DOHH2 (cell line): Measurements from ENCODE around the gene PLA2G3.
"Not testable (repeated sequence)": the region's sequence is repeated elsewhere in the genome, so short reads cannot be mapped to it uniquely, and the experiment has no call there.

Experiments
- H3F3A ChIP-seq: fragments of 200-600 bp; sonication (generic), shearing (Covaris generic); 2 replicates; pipeline ENCODE4 v1.6.0; 2016; ENCODE audit warnings: antibody characterized with exemption, mild to moderate bottlenecking; ENCODE audit not compliant: control insufficient read depth, insufficient read depth
- H3K27ac ChIP-seq: fragments of 200-600 bp; sonication (generic); 2 replicates; pipeline ENCODE4 v1.5.1; 2014; ENCODE audit warnings: low read depth, mild to moderate bottlenecking, low read length, moderate library complexity
- H3K27me3 ChIP-seq: fragments of 200-600 bp; sonication (generic); 2 replicates; pipeline ENCODE4 v1.6.1; 2014; ENCODE audit warnings: mild to moderate bottlenecking, low read length, mixed read lengths; ENCODE audit not compliant: control insufficient read depth
- H3K36me3 ChIP-seq: fragments of 200-600 bp; sonication (generic); 2 replicates; pipeline ENCODE4 v1.6.1; 2014; ENCODE audit warnings: mild to moderate bottlenecking, low read length, moderate library complexity, mixed read lengths; ENCODE audit not compliant: control insufficient read depth
- H3K4me1 ChIP-seq: fragments of 200-600 bp; sonication (generic); 2 replicates; pipeline ENCODE4 v1.6.1; 2014; ENCODE audit warnings: mild to moderate bottlenecking, low read length, mixed read lengths; ENCODE audit not compliant: control insufficient read depth
- H3K4me2 ChIP-seq: fragments of 200-600 bp; sonication (generic); 2 replicates; pipeline ENCODE4 v1.6.0; 2014; ENCODE audit warnings: mild to moderate bottlenecking, low read length, moderate library complexity
- H3K4me3 ChIP-seq: fragments of 200-600 bp; sonication (generic); 2 replicates; pipeline ENCODE4 v1.5.1; 2014; ENCODE audit warnings: mild to moderate bottlenecking, low read length, mixed read lengths
- H3K79me2 ChIP-seq: fragments of 200-600 bp; sonication (generic); 2 replicates; pipeline ENCODE4 v1.6.1; 2014; ENCODE audit warnings: mild to moderate bottlenecking, low read length, mixed read lengths; ENCODE audit not compliant: control insufficient read depth
- H3K9me2 ChIP-seq: fragments of 200-600 bp; sonication (generic); replicated peaks from 2 replicates; pipeline ENCODE4 v1.6.1; 2014; ENCODE audit warnings: mild to moderate bottlenecking, low read length, mixed read lengths; ENCODE audit not compliant: control insufficient read depth
- H3K9me3 ChIP-seq: fragments of 200-600 bp; sonication (generic); 2 replicates; pipeline ENCODE4 v1.6.1; 2014; ENCODE audit warnings: antibody characterized with exemption, low read length, mixed read lengths; ENCODE audit not compliant: control insufficient read depth, insufficient read depth
- H4K20me1 ChIP-seq: fragments of 200-600 bp; sonication (generic); 2 replicates; pipeline ENCODE4 v1.6.0; 2014; ENCODE audit warnings: low read depth, mild to moderate bottlenecking, antibody characterized with exemption, low read length, moderate library complexity; ENCODE audit not compliant: control insufficient read depth, insufficient read depth
- CTCF ChIP-seq: fragments of 200-600 bp; sonication (generic); IDR thresholded peaks from one replicate; pipeline ENCODE4 v1.5.1; 2014; ENCODE audit warnings: antibody characterized with exemption, mild to moderate bottlenecking, low read depth, low read length; ENCODE audit not compliant: poor library complexity, severe bottlenecking
- EZH2phosphoT487 ChIP-seq: fragments of 200-600 bp; sonication (generic); IDR thresholded peaks from 2 replicates; pipeline ENCODE4 v1.6.1; 2017; ENCODE audit warnings: borderline replicate concordance, mild to moderate bottlenecking, antibody characterized with exemption, low read length, moderate library complexity, mixed read lengths

Gene PLA2G3

GRCh38 chr22:31119026-31119717 lies 21.1 kb downstream of the PLA2G3 start:
- Histone ChIP-seq H3K79me2 (no peaks in the 10 kb centered on the region), H3K27ac (no peak overlapping the region), H3K27me3 (no peaks in the 10 kb centered on the region), H3K9me3 (no peaks in the 10 kb centered on the region), H3K4me2 (no peak overlapping the region), H4K20me1 (no peaks in the 10 kb centered on the region), H3K4me3 (no peak overlapping the region), H3F3A (no peaks in the 10 kb centered on the region), H3K36me3 (no peaks in the 10 kb centered on the region), H3K4me1 (no peaks in the 10 kb centered on the region), H3K9me2 (no peaks in the 10 kb centered on the region)
- TF ChIP-seq EZH2phosphoT487 (no peak), CTCF (no peak)

GRCh38 chr22:31118046-31118820 lies 22.1 kb downstream of the PLA2G3 start:
- Histone ChIP-seq H3F3A (no peaks in the 10 kb centered on the region), H3K27me3 (no peaks in the 10 kb centered on the region), H3K27ac (no peak overlapping the region), H3K79me2 (no peaks in the 10 kb centered on the region), H3K9me2 (no peaks in the 10 kb centered on the region), H3K4me3 (no peak overlapping the region), H3K4me1 (no peaks in the 10 kb centered on the region), H3K9me3 (no peaks in the 10 kb centered on the region), H4K20me1 (no peaks in the 10 kb centered on the region), H3K4me2 (no peak overlapping the region), H3K36me3 (no peaks in the 10 kb centered on the region)
- TF ChIP-seq EZH2phosphoT487 (no peak), CTCF (no peak)

GRCh38 chr22:31112547-31113091 lies 27.7 kb downstream of the PLA2G3 start:
- H3K4me3 ChIP-seq, H4K20me1 ChIP-seq, H3F3A ChIP-seq, H3K4me2 ChIP-seq, H3K9me2 ChIP-seq, H3K27me3 ChIP-seq, H3K36me3 ChIP-seq, H3K79me2 ChIP-seq, H3K27ac ChIP-seq, H3K9me3 ChIP-seq, H3K4me1 ChIP-seq: not testable (repeated sequence)

- H3K27ac ChIP-seq = no peak overlapping the region
- no peaks in the 10 kb centered on the region for H3K9me2 ChIP-seq
- no peaks in the 10 kb centered on the region for H3K36me3 ChIP-seq
- H3K9me3 ChIP-seq = peaks cover under 1% of the 10 kb centered on the region; the same call in 1 of the 2 replicates
- peak overlapping the region; percentile 83 for H3K4me2 ChIP-seq
- H3K79me2 ChIP-seq = no peaks in the 10 kb centered on the region
- H3F3A ChIP-seq = no peaks in the 10 kb centered on the region
- TF ChIP-seq CTCF (no peak), EZH2phosphoT487 (no peak)
- no peaks in the 10 kb centered on the region for H4K20me1 ChIP-seq
- peaks cover 11% of the 10 kb centered on the region for H3K4me1 ChIP-seq
- H3K4me3 ChIP-seq = peak overlapping the region; percentile 69
- 0 out of 2 replicates have a peak, but pooled peaks cover 5% of the 10 kb centered on the region for H3K27me3 ChIP-seq
Observed at GRCh38 chr22:31107894-31108218, 32.5 kb downstream of the PLA2G3 start.
